GM12864 (cell line): ENCODE data around the gene PLXNB1.
A peak's percentile ranks its signal among the peaks of the same experiment; 100 is the strongest.

Experiments used
- DNase-seq: peaks from one replicate; pipeline ENCODE4 v3.0.0-alpha.2; 2011; ENCODE audit warnings: low read depth
- H3K4me3 ChIP-seq: 2 replicates; pipeline ENCODE4 v1.5.1; 2011; ENCODE audit warnings: mild to moderate bottlenecking, low read depth, low read length, control low read depth
- CTCF ChIP-seq: IDR thresholded peaks from 2 replicates; pipeline ENCODE4 v1.5.1; 2011; ENCODE audit warnings: low read depth, mild to moderate bottlenecking, moderate library complexity, low read length, control low read depth, inconsistent platforms; ENCODE audit errors: missing control alignments

PLXNB1 gene

GRCh38 chr3:48434591-48435222 lies 4.8 kb upstream of the PLXNB1 start:
- TF ChIP-seq CTCF: no peak
- H3K4me3 ChIP-seq: no peak overlapping the region
- no peak for DNase-seq

DNA sequence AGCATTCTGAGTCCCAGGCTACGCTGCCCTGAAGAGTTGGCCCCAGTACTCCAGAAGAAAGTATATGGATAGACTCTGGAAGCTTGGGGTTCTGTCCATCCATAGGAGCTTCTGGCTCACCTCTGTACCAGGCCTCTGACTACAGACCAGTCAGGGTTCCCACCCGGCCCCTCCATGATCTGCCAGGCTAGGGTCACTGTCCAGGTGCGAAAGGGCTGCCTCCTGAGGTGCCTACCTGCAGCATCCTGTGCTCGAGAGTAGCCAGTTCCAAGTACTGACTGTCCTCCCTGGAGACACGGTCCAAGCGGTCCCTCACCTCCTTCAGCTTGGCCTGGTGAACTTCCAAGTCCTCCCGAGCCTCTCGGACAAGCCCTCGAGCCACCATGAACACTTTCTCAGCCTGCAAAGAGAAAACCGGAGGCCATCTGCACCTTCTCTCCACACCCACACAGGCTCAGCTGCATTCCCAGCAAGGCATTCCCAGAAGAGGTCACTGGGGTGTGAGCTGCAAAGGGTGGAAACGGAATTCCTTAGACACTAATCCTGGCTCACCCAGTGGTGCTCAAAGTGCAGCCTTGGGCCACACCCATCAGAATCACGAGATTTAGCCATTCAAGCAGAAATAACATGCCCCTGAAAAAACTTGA lies 3.7 kb upstream of the PLXNB1 start:
- DNase-seq: no peak
- no peak overlapping the region for H3K4me3 ChIP-seq
- no peak for TF ChIP-seq CTCF

- DNase-seq: no peak
- no peak overlapping the region for H3K4me3 ChIP-seq
- TF ChIP-seq CTCF: no peak
Observed at GRCh38 chr3:48432411-48433371, 2.8 kb upstream of the PLXNB1 start.

- DNase-seq: no peak
- no peak overlapping the region for H3K4me3 ChIP-seq
- no peak for TF ChIP-seq CTCF
Observed at GRCh38 chr3:48431224-48432029, 1.5 kb upstream of the PLXNB1 start.

GRCh38 chr3:48430708-48431101 lies 819 bp upstream of the PLXNB1 start:
- DNase-seq: no peak
- no peak overlapping the region for H3K4me3 ChIP-seq
- no peak for TF ChIP-seq CTCF

DNA sequence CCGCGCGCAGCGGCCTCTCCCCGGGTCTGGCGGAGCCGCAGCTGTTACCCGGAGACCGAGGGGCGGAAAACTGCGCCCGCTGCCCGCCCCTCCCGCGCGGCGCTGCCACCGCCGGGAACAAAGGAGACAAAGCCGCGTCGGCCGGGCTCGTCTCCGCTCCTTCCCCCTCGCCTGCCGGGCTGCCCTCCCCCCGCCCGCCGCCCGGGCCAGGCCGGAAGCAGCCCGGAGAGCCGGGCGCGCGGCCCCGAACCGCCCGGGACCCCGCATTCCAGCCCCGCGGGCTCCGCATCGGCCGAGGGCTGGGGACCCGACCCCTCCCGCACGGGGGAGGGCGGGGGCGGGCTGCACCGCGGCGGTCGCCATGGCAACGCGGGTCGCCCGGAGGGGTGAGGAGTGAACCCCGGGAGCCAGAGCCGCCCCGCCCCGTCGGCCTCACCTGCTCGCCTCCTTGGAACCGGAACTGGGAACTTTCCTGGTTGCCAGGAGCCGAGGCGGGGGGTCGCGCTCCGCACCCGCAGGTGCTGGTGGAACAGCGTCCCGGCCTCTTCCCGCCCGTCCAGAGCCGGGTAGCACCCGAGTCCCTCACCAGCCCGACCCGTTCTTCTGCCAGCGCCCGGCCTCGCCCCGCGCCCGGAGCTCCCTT lies 448 bp downstream of the PLXNB1 start:
- DNase-seq: no peak
- TF ChIP-seq CTCF: no peak
- H3K4me3 ChIP-seq: peak overlapping the region; percentile 65
